GM19455 (cell line): ENCODE measurements around the gene SLC16A3.

ENCODE experiments used
- ATAC-seq: cut with Tn5 transposase; IDR thresholded peaks from one replicate; pipeline ENCODE4 v1.9.1; 2021; ENCODE audit not compliant: unreplicated experiment

SLC16A3 gene

GRCh38 chr17:82235056-82235774, 6.4 kb downstream of the SLC16A3 start:
- ATAC-seq, result no peak

DNA sequence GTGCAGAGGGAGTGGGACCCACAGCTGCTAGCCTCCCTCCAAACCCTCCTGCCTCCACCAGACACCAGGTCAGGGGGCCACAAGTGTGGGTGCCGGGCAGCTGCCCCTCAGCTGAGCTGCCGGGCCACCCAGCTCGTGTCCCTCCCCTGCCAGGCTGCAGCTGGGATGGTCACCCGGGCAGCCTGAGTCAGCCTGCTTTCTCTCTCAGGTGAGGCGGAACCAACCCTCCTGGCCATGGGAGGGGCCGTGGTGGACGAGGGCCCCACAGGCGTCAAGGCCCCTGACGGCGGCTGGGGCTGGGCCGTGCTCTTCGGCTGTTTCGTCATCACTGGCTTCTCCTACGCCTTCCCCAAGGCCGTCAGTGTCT, 6.9 kb downstream of the SLC16A3 start:
- ATAC-seq, result no peak

DNA sequence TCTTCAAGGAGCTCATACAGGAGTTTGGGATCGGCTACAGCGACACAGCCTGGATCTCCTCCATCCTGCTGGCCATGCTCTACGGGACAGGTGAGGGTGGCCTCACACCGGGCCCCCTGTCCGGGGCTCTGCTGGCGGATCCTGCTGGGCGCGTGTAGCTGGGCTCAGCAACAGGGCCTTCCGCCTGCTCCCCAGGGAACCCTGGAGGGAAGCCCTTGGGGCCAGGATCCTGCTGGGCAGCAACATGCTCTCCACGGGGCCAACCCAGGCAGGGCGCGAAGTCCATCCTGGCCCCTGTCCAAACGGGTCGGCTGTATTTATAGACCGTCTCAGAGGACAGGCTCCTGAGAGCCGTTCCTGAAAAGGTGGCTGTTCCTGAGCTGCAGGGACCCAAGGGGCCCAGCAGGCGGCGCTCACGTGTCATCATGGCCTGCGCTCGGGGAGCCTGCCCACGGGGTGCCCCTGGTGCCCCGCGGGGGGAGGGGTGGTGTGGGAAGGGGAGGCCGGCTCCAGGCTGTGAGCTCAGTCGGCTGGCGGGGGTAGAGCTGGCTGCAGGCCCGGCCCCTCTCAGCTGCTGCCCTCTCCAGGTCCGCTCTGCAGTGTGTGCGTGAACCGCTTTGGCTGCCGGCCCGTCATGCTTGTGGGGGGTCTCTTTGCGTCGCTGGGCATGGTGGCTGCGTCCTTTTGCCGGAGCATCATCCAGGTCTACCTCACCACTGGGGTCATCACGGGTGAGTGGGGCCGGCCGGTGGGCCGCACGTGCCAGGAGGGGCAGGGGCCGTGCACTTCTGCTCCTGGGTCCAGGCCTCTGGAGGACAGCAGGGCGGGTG, 7.5 kb downstream of the SLC16A3 start:
- ATAC-seq, result no peak

- ATAC-seq, result no peak
These were observed 8.4 kb downstream of the SLC16A3 start for GRCh38 chr17:82237083-82237745.

- ATAC-seq, result no peak
These were observed 9.1 kb downstream of the SLC16A3 start for GRCh38 chr17:82237746-82238471.

DNA sequence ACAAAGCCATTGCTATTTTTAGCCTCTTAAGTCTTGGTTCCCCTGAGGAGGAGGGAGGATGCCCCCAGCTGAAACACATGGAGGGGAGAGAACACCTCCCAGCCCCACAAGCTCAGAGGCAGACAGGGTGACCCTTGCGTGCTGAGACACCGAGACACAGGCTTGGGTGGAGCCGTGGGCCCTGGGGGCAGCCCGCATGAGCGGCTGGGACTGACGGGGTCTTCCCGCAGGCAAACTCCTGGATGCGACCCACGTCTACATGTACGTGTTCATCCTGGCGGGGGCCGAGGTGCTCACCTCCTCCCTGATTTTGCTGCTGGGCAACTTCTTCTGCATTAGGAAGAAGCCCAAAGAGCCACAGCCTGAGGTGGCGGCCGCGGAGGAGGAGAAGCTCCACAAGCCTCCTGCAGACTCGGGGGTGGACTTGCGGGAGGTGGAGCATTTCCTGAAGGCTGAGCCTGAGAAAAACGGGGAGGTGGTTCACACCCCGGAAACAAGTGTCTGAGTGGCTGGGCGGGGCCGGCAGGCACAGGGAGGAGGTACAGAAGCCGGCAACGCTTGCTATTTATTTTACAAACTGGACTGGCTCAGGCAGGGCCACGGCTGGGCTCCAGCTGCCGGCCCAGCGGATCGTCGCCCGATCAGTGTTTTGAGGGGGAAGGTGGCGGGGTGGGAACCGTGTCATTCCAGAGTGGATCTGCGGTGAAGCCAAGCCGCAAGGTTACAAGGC, 9.8 kb downstream of the SLC16A3 start:
- ATAC-seq, result no peak

- ATAC-seq, result no peak
These were observed 10.6 kb downstream of the SLC16A3 start for GRCh38 chr17:82239401-82239925.

DNA sequence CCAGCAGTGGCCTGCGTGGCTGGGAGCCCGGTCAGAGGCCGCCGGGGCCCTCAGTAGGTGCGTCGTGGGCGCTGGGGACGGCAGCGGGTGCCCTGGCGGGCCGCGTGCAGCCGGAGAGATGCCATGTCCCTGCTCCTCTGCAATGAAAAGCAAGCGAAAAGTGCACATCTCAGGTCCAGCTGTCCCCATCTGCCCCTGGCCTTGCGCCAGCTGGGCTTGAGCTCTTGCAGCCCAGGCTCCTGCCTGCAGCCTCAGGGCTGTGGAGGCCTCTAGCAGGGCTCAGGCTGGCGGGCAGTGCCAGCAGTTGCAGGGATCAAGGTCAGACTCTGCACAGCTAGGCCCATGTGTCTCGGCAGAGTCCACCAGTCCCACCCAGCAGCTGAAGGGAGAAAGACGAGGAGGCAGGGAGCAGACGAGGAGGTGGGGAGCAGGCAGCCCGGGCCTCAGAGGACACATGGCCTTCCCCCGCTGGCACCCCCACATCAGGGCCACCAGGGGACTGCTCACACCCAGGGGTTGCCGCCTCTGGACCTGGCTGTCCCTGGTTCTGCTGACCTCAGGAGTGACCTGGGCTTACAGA, 11.2 kb downstream of the SLC16A3 start:
- ATAC-seq, result no peak

- no peak for ATAC-seq
These were observed 11.8 kb downstream of the SLC16A3 start for GRCh38 chr17:82240506-82241182.

DNA sequence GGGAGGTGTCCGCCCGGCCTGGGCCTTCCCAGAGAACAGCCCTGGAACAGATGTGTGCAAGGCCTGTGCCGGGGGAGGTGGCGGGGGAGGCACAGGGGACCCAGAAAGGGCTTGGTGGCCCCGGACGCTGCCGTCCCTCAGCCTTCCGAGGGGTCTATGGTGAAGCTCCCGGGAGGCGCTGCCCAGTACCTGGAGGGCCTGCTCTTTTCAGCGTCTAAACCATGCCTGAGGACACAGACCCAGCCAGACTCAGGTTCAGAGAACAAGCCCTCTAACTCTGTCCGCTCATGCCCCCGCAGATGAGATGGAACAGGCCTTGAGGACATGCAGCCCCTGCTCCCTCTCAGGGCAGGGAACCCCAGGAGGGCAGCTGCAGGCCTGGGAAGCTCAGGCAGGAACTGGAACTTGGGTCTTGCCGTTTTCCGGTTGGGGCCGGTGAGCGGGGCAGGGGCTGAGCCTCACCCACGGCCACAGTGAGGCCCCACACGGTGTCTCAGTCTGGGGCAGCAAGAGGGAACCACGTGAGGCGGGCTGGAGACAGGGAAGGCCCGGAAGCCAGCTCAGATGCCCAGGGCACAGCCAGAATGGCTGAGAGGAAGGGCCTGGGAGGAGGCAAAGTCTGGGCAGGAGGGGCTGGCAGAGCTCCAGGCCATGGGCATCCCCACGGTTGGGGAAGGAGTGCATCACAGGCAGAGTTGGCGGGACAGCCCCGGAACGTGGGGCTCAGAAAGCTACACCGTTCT, 12.5 kb downstream of the SLC16A3 start:
- ATAC-seq, result no peak

DNA sequence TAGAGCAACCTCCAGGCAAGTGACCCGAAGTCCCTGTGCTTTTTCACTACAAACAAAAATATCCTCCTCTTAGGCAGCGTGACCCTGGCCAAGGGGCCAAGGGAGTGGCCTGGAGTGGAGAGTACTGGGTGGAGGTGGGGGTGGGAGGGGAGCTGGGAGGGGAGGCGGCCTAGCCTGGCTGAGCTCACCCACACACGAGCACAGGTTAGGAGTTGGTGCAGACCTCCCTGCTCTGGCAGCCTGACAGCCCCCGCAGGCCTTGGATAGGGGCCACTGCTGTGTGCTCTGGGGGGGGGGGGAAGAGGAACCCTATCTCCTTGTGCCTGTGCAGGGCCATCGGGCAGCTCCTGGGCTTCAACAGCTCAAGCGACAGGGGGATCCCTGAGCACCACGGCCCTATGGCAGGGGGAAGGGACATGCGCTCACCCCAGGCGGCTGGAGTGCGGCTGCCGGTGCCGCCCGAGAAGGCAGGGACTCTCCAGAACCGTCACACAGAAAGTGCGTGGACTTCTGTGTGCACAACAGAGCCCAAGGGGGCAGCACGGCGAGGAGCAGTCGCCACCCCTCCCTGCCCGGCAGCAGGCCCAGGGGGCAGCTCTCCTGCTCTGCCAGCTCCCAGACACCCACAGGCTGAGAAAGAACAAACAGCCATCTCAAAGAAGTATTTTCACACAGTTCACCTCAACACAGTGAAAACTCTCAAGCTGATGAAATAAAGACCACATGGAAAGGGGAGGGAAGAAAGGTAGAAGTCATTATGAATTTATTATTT, 13.3 kb downstream of the SLC16A3 start:
- ATAC-seq, result no peak

- no peak for ATAC-seq
These were observed 13.8 kb downstream of the SLC16A3 start for GRCh38 chr17:82242698-82242976.

- ATAC-seq, result no peak
These were observed 14.3 kb downstream of the SLC16A3 start for GRCh38 chr17:82242977-82243647.

- no peak for ATAC-seq
These were observed 15.0 kb downstream of the SLC16A3 start for GRCh38 chr17:82243648-82244412.

DNA sequence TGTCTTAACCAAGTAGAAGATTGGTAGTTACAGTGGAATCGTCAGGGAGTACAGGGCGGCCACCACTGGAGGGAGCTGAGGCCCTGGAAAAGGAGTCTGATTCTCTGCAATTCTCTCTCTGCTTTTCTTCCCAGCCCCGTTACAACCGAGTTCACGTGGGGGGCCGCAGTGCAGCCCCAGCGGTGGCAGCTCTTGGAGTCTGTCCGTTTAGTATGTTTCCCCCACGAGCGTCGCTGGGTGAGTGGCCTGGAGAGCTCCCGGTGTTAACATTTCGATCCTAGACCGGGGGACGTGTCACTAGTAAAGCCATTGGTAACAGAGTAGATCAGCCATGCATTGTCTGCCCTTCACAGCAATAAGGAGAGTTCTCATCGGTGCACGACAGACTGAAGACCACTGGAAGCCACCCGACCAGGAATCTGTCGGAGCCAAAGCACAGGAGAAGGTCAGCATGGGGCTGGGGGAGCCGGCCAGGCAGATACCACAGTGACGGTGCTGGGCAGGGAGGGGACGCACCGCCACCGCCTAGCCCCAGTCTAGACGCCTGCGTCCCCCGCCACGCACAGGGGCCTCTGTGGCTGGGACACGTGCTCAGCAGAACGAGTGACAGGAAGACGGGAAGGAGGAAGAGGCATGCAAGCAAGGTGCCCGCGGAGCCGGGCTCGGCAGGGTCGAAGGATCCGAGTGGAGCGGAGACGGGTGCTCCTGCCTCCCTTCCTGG, 15.7 kb downstream of the SLC16A3 start:
- no peak for ATAC-seq
